Heart right ventricle (tissue), 16 donors: ENCODE measurements around the gene OSBPL6. TPM values are rescaled to one million over a fixed set of nuclear protein-coding genes. Genes with fewer than 3 reads are reported as not detected.

ENCODE experiments used
- ATAC-seq, 8 donors: fragments of 200-7000 bp; cut with Tn5 transposase; one replicate each; pipeline ENCODE4 v1.9.1; 2020; ENCODE audit warnings: mild to moderate bottlenecking in 8 of 8, moderate library complexity in 8 of 8, moderate number of reproducible peaks in 1 of 8
- DNase-seq, 2 donors: peaks; one replicate each; pipeline ENCODE4 v3.0.0-alpha.2; 2020
- H3K27ac ChIP-seq, 10 donors: fragments of 200-600 bp; sonication (generic) in 2 of 10; one replicate each; pipeline versions ENCODE4 v1.5.0 to v1.8.0; 2020 to 2022; ENCODE audit warnings: mild to moderate bottlenecking in 3 of 10
- H3K27me3 ChIP-seq, 7 donors: fragments of 200-600 bp; one replicate each; pipeline ENCODE4 v1.8.0; 2021 to 2022; ENCODE audit warnings: mild to moderate bottlenecking in 2 of 7
- H3K36me3 ChIP-seq, 9 donors: fragments of 200-600 bp; sonication (generic) in 1 of 9; one replicate each; pipeline versions ENCODE4 v1.5.0 to v1.8.0; 2020 to 2022; ENCODE audit warnings: mild to moderate bottlenecking in 2 of 9
- H3K4me1 ChIP-seq, 9 donors: fragments of 200-600 bp; sonication (generic) in 1 of 9; one replicate each; pipeline versions ENCODE4 v1.5.0 to v1.8.0; 2020 to 2022; ENCODE audit warnings: mild to moderate bottlenecking in 4 of 9
- H3K4me3 ChIP-seq, 10 donors: fragments of 200-600 bp; sonication (generic) in 2 of 10; one replicate each; pipeline versions ENCODE4 v1.5.0 to v1.8.0; 2020 to 2022; ENCODE audit warnings: mild to moderate bottlenecking in 7 of 10, moderate library complexity in 2 of 10
- H3K9me3 ChIP-seq, 11 donors: fragments of 200-600 bp in 10 of 11; sonication (generic) in 2 of 11; one replicate each; pipeline versions ENCODE4 v1.5.0 to v1.8.0; 2013 to 2022; ENCODE audit warnings: mild to moderate bottlenecking in 2 of 11, control low read depth in 1 of 11, moderate library complexity in 1 of 11
- CTCF ChIP-seq, 9 donors: fragments of 200-600 bp; sonication (generic) in 2 of 9; IDR thresholded peaks; one replicate each; pipeline versions ENCODE4 v1.5.0 to v1.8.0; 2021 to 2022; ENCODE audit warnings: antibody characterized with exemption in 9 of 9, mild to moderate bottlenecking in 5 of 9, moderate library complexity in 1 of 9
- WGBS, 2 donors: extraction: QIAGEN DNeasy Blood & Tissue Kit; methylation state at CpG; one replicate each; pipeline ENCODE4 v1.1.7; 2013; ENCODE audit warnings: inconsistent platforms in 1 of 2; 5-methylcytosine and 5-hydroxymethylcytosine counted together
- intact Hi-C, 10 donors: fragments of 100-400 bp; cut with DNase I; formaldehyde crosslinking; loops; one replicate each; pipeline versions ENCODE4 v1.11.1 to v1.14.2; 2022
- polyA plus RNA-seq, 2 donors: library from polyadenylated mRNA; stranded (reverse); fragments of 200-250 nt; gene quantifications; one replicate each; pipeline ENCODE4 v1.2.3, GENCODE V29; 2013
- total RNA-seq, 10 donors: library from RNA; stranded (reverse); fragmentation: NEBNext Ultra II Directional in 3 of 10; extraction: Animal tissue kit (Norgen Biotek cat#: 25700) in 3 of 10; gene quantifications; one replicate each; pipeline versions ENCODE4 v1.2.1 to v1.2.4, GENCODE V29; 2021 to 2023
- donor health status: Arrhythmogenic right ventricular cardiomyopathy.
- donor health status: ischemic (EF 13 %, LVEDD 7.1; RV severe dilation, severe dysfunction).
- donor health status: healthy with polysubstance abuse.
- donor health status: DM: no; HTN: yes; CAD: no.
- donor health status: DM: no; HTN: no; CAD: no.
- donor health status: ischemic (EF 25% LVEDD 6.9; RV normal size, moderate dysfunction).
- donor health status: ischemic (EF 25% LVEDD 5.7; RV mildly dilated, moderate dysfunction).
- donor health status: healthy.
- donor health status: DM: yes; HTN: yes; CAD: no.
- donor health status: Ischemic cardiomyopathy.
- donor health status: ischemic (EF 35%, LVEDD 5.7; RV mildly dilated, moderate dysfunction).
- donor health status: nonischemic (EF 11% LVEDD 7.7; RV severe dilation, severe dysfunction).
- donor health status: DM: yes; HTN: yes; CAD: no.
- donor health status: PGD.
- donor health status: ischemic (EF 29% LVEDD 5.4; RV normal size, mild dysfunction).
- donor health status: nonischemic (EF 23%, LVEDD 6.1; RV moderate dilation, normal function).

OSBPL6 gene
- total and polyA plus RNA-seq, 12 donors: 1.1 to 8.0 (median 4.4) TPM

GRCh38 chr2:178155524-178155923, 38.8 kb upstream of the OSBPL6 start:
- H3K27me3 ChIP-seq: no peaks in the 10 kb centered on the region
- TF ChIP-seq CTCF (IDR thresholded peaks at IDR 0.05): no peak
- no peak overlapping the region for H3K27ac ChIP-seq
- ATAC-seq (no peak), DNase-seq (no peak)
- no peaks in the 10 kb centered on the region for H3K4me1 ChIP-seq
- WGBS, 2 donors: 89 to 93% methylated on average over 1 of the region's 1 CpG
- no peak overlapping the region for H3K4me3 ChIP-seq
- H3K36me3 ChIP-seq: no peaks in the 10 kb centered on the region
- peaks cover 0 to 7% (median 0%) of the 10 kb centered on the region in 11 donors for H3K9me3 ChIP-seq
- intact Hi-C loops: no loop called here

- no peaks in the 10 kb centered on the region for H3K4me1 ChIP-seq
- DNase-seq (no peak), ATAC-seq (no peak)
- intact Hi-C loops: no loop called here
- H3K9me3 ChIP-seq: peaks cover 0 to 7% (median 0%) of the 10 kb centered on the region in 11 donors
- H3K4me3 ChIP-seq: no peak overlapping the region
- no peak overlapping the region for H3K27ac ChIP-seq
- TF ChIP-seq CTCF (IDR thresholded peaks at IDR 0.05): no peak
- H3K27me3 ChIP-seq: no peaks in the 10 kb centered on the region
- 88% methylated on average over 5 of the region's 5 CpGs for whole genome bisulfite sequencing, 2 donors
- no peaks in the 10 kb centered on the region for H3K36me3 ChIP-seq
Observed at GRCh38 chr2:178157574-178157973, 36.7 kb upstream of the OSBPL6 start.

- Histone ChIP-seq H3K27ac (no peak overlapping the region), H3K36me3 (no peaks in the 10 kb centered on the region), H3K9me3 (peaks cover 0 to 6% (median 0%) of the 10 kb centered on the region in 11 donors), H3K4me3 (no peak overlapping the region), H3K27me3 (no peaks in the 10 kb centered on the region), H3K4me1 (peaks cover 0 to 9% (median 0%) of the 10 kb centered on the region in 9 donors)
- no peak for DNase-seq
- no peak for TF ChIP-seq CTCF (IDR thresholded peaks at IDR 0.05)
- 90 to 98% methylated on average over 1 of the region's 1 CpG for WGBS, 2 donors
- intact Hi-C loops: loop anchor here in 1 of 10 donors (1.0 kb wide), 1 partner anchor 11 kb away; no protein-coding TSS in a partner anchor
- no peak for ATAC-seq
Observed at GRCh38 chr2:178159966-178160365, 34.3 kb upstream of the OSBPL6 start.

GRCh38 chr2:178160601-178161000, 33.7 kb upstream of the OSBPL6 start:
- no peak for DNase-seq
- H3K4me3 ChIP-seq: no peak overlapping the region
- no peak for TF ChIP-seq CTCF (IDR thresholded peaks at IDR 0.05)
- 93 to 97% methylated on average over 1 of the region's 1 CpG for WGBS, 2 donors
- no peaks in the 10 kb centered on the region for H3K27me3 ChIP-seq
- H3K36me3 ChIP-seq: no peaks in the 10 kb centered on the region
- peaks cover 0 to 9% (median 0%) of the 10 kb centered on the region in 9 donors for H3K4me1 ChIP-seq
- intact Hi-C loops: no loop called here
- H3K9me3 ChIP-seq: peaks cover 0 to 2% (median 0%) of the 10 kb centered on the region in 11 donors
- ATAC-seq: no peak
- no peak overlapping the region for H3K27ac ChIP-seq
